Natural killer cell (primary cell): ENCODE data around the gene ATP12A. TPM values are rescaled to one million over a fixed set of nuclear protein-coding genes. Genes with fewer than 3 reads are reported as not detected.

ENCODE experiments used
- ATAC-seq, 3 donors: fragments of 150-1000 bp in 2 of 3; fragments of 200-7000 bp in 1 of 3; cut with Tn5 transposase; 1 replicate in 1 of 3; 2 replicates in 2 of 3; pipeline ENCODE4 v1.10.0; 2021; ENCODE audit warnings: mild to moderate bottlenecking in 2 of 3, moderate library complexity in 2 of 3
- DNase-seq, 2 donors: peaks; one replicate each; pipeline versions ENCODE4 v3.0.0 to v3.0.0-alpha.2; 2013 to 2021; ENCODE audit warnings: mixed read lengths in 1 of 2
- H3K27ac ChIP-seq: one replicate; pipeline ENCODE4 v1.5.1; 2013; ENCODE audit warnings: mild to moderate bottlenecking, low read length
- H3K27me3 ChIP-seq: one replicate; pipeline ENCODE4 v1.6.1; 2013; ENCODE audit warnings: low read length; ENCODE audit not compliant: control insufficient read depth, insufficient read depth
- H3K36me3 ChIP-seq: one replicate; pipeline ENCODE4 v1.6.1; 2013; ENCODE audit warnings: low read length; ENCODE audit not compliant: control insufficient read depth, insufficient read depth
- H3K4me1 ChIP-seq: one replicate; pipeline ENCODE4 v1.6.1; 2013; ENCODE audit warnings: low read length; ENCODE audit not compliant: control insufficient read depth, insufficient read depth
- H3K4me3 ChIP-seq: one replicate; pipeline ENCODE4 v1.5.1; 2013; ENCODE audit warnings: low read length
- H3K9me3 ChIP-seq: one replicate; pipeline ENCODE4 v1.6.1; 2013; ENCODE audit warnings: low read length; ENCODE audit not compliant: control insufficient read depth, insufficient read depth
- H3K27ac Mint-ChIP-seq, 2 donors: one replicate each; pipeline ENCODE4 v1.8.0; 2022; ENCODE audit warnings: mild to moderate bottlenecking in 2 of 2, mixed read lengths in 2 of 2, moderate library complexity in 1 of 2
- H3K27me3 Mint-ChIP-seq, 2 donors: one replicate each; pipeline ENCODE4 v1.8.0; 2022; ENCODE audit warnings: low read depth in 2 of 2, mixed read lengths in 2 of 2
- H3K36me3 Mint-ChIP-seq: one replicate; pipeline ENCODE4 v1.8.0; 2022; ENCODE audit warnings: mixed read lengths
- H3K4me1 Mint-ChIP-seq, 2 donors: one replicate each; pipeline ENCODE4 v1.8.0; 2022; ENCODE audit warnings: mixed read lengths in 2 of 2
- H3K4me3 Mint-ChIP-seq: one replicate; pipeline ENCODE4 v1.8.0; 2022; ENCODE audit warnings: mild to moderate bottlenecking, moderate library complexity, mixed read lengths
- H3K9me3 Mint-ChIP-seq, 2 donors: one replicate each; pipeline ENCODE4 v1.8.0; 2022; ENCODE audit warnings: mixed read lengths in 2 of 2
- CTCF ChIP-seq: fragments of 200-600 bp; IDR thresholded peaks from one replicate; pipeline ENCODE4 v1.8.0; 2022; ENCODE audit warnings: antibody characterized with exemption
- WGBS: methylation state at CpG from one replicate; pipeline ENCODE4 v1.1.7; 2013; ENCODE audit warnings: missing lambda C conversion rate; ENCODE audit not compliant: insufficient coverage; 5-methylcytosine and 5-hydroxymethylcytosine counted together
- intact Hi-C: fragments of 100-400 bp; cut with micrococcal nuclease; formaldehyde crosslinking; loops from one replicate; pipeline ENCODE4 v1.14.2; 2022
- total RNA-seq, 4 donors: library from RNA; stranded (reverse); fragments of 120-200 nt in 1 of 4; gene quantifications; one replicate each; pipeline versions ENCODE4 v1.2.3 to v1.2.4, GENCODE V29; 2013 to 2022

The ATP12A gene
- total RNA-seq, 3 donors from 2014 or later (not counting 1 experiment from before 2014, with no cell fraction given): not detected

DNA sequence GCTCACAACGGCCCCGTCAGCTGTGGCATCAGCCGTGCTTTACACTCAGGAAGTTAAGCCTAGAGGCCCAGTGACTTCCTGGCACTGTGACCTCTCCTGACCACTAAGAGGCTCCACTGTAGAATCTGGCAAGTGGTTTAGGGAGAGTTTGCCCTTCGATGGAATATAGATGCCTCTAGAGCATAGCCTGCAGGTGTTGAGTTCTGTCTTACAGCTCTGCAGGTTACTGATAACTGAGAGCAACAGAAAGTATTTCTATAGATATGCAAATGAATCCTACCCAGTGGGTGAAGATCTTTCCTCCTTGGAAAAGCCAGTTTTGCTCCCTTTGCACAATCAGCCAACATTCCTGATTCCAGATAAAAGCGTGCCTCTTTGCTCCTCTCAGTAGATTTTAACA, 35.8 kb downstream of the ATP12A start:
- ATAC-seq: no peak
- WGBS: 16% methylated on average over 4 of the region's 5 CpGs

GRCh38 chr13:24716446-24716845, 36.2 kb downstream of the ATP12A start:
- peaks cover 5 to 6% of the 10 kb centered on the region in 2 donors for H3K27me3 Mint-ChIP-seq
- no peaks in the 10 kb centered on the region for H3K9me3 Mint-ChIP-seq
- DNase-seq (no peak), ATAC-seq (no peak)
- WGBS: 90% methylated on average over 7 of the region's 7 CpGs
- Histone ChIP-seq H3K27ac (no peak overlapping the region), H3K9me3 (no peaks in the 10 kb centered on the region), H3K4me3 (no peak overlapping the region), H3K4me1 (no peaks in the 10 kb centered on the region), H3K36me3 (no peaks in the 10 kb centered on the region), H3K27me3 (no peaks in the 10 kb centered on the region)
- TF ChIP-seq CTCF: no peak
- intact Hi-C loops: no loop called here
- no peaks in the 10 kb centered on the region for H3K36me3 Mint-ChIP-seq
- H3K4me3 Mint-ChIP-seq: no peak overlapping the region
- H3K4me1 Mint-ChIP-seq: peaks cover 0 to 5% of the 10 kb centered on the region in 2 donors
- no peak overlapping the region for H3K27ac Mint-ChIP-seq

More for the DNA sequence above, 35.8 kb downstream of the ATP12A start:
- intact Hi-C loops: no loop called here
- Mint-ChIP-seq H3K4me1 (peaks cover 0 to 5% of the 10 kb centered on the region in 2 donors), H3K27me3 (peaks cover 5 to 6% of the 10 kb centered on the region in 2 donors), H3K9me3 (no peaks in the 10 kb centered on the region), H3K27ac (no peak overlapping the region), H3K36me3 (no peaks in the 10 kb centered on the region), H3K4me3 (no peak overlapping the region)
- Histone ChIP-seq H3K27ac (no peak overlapping the region), H3K36me3 (no peaks in the 10 kb centered on the region), H3K4me3 (no peak overlapping the region), H3K9me3 (no peaks in the 10 kb centered on the region), H3K4me1 (no peaks in the 10 kb centered on the region), H3K27me3 (no peaks in the 10 kb centered on the region)
- TF ChIP-seq CTCF: no peak
- no peak for DNase-seq

GRCh38 chr13:24717217-24717616, 37.0 kb downstream of the ATP12A start:
- no peak for TF ChIP-seq CTCF
- intact Hi-C loops: no loop called here
- no peak overlapping the region for H3K27ac Mint-ChIP-seq
- DNase-seq: no peak
- WGBS: 76% methylated on average over 4 of the region's 4 CpGs
- peaks cover 5 to 6% of the 10 kb centered on the region in 2 donors for H3K27me3 Mint-ChIP-seq
- no peaks in the 10 kb centered on the region for H3K36me3 ChIP-seq
- H3K27me3 ChIP-seq: no peaks in the 10 kb centered on the region
- H3K4me3 Mint-ChIP-seq: no peak overlapping the region
- no peak overlapping the region for H3K27ac ChIP-seq
- H3K9me3 ChIP-seq: no peaks in the 10 kb centered on the region
- ATAC-seq: no peak
- peaks cover 0 to 5% of the 10 kb centered on the region in 2 donors for H3K4me1 Mint-ChIP-seq
- no peaks in the 10 kb centered on the region for H3K9me3 Mint-ChIP-seq
- H3K4me3 ChIP-seq: no peak overlapping the region
- no peaks in the 10 kb centered on the region for H3K36me3 Mint-ChIP-seq
- no peaks in the 10 kb centered on the region for H3K4me1 ChIP-seq
